RWPE1 (cell line): ENCODE data around the gene ZNF518A.

Source experiments
- CTCF ChIA-PET: fragments of 350-600 bp; sonication (Branson Sonifier 250); formaldehyde crosslinking; extraction: SDS; loops from one replicate; lab custom pipeline; 2021; lab: Yijun Ruan, JAX
- POLR2A ChIA-PET: fragments of 400-600 bp; formaldehyde crosslinking; extraction: SDS; loops from one replicate; lab custom pipeline; 2020; ENCODE audit warnings: antibody characterized with exemption; ENCODE audit not compliant: low non-redundant PET; lab: Yijun Ruan, JAX
- DNase-seq: peaks from one replicate; pipeline ENCODE4 v3.0.0; 2012; ENCODE audit warnings: low spot score
- H3K27ac ChIP-seq: fragments of 450-650 bp; 2 replicates; pipeline ENCODE4 v1.5.1; 2017
- TF ChIP-seq, protein P1 (sequence below): fragments of 450-650 bp; conservative IDR thresholded peaks from 2 replicates; pipeline ENCODE4 v1.5.1; 2017; ENCODE audit warnings: low read depth, mild to moderate bottlenecking

Gene ZNF518A

DNA sequence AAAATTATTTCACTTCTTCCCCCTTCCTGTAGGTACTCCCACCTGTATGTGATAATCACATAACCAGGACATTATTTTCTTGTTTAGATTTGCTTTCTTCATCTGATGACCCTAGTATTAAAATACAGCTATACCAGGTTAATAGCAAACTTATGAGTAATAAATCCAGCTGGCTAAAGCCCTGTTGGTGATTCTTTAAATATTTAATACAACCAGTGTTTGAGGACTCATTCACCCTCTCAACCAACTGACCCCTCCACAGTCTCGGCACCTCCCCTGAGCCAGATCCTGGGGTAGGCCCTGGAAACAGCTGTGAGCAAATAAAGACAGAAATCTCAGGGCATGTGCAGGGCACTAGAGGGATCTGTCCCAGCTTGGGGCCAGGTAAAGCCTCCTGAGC is 82.8 kb downstream of the ZNF518A start:
- H3K27ac ChIP-seq = no peak overlapping the region
- TF ChIP-seq, protein P1, sequence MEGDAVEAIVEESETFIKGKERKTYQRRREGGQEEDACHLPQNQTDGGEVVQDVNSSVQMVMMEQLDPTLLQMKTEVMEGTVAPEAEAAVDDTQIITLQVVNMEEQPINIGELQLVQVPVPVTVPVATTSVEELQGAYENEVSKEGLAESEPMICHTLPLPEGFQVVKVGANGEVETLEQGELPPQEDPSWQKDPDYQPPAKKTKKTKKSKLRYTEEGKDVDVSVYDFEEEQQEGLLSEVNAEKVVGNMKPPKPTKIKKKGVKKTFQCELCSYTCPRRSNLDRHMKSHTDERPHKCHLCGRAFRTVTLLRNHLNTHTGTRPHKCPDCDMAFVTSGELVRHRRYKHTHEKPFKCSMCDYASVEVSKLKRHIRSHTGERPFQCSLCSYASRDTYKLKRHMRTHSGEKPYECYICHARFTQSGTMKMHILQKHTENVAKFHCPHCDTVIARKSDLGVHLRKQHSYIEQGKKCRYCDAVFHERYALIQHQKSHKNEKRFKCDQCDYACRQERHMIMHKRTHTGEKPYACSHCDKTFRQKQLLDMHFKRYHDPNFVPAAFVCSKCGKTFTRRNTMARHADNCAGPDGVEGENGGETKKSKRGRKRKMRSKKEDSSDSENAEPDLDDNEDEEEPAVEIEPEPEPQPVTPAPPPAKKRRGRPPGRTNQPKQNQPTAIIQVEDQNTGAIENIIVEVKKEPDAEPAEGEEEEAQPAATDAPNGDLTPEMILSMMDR = no peak
- DNase-seq = no peak
- ChIA-PET CTCF (interaction anchor here (0.6 to 1.8 kb wide), 2 partner anchors 17 to 21 kb away, joined by 3 to 7 read pairs; no protein-coding TSS in a partner anchor), POLR2A (no interaction called here)
